Liver (tissue), 3 donors: ENCODE measurements around the gene BEAN1.

Source experiments
- CTCF ChIP-seq: fragments of 150-350 bp; IDR thresholded peaks from 2 replicates; pipeline ENCODE4 v1.5.1; 2017; ENCODE audit warnings: improper control_type of control experiment, low read depth, low read length; ENCODE audit not compliant: missing input control
- EGR1 ChIP-seq, 2 donors: IDR thresholded peaks; 2 replicates each; pipeline ENCODE4 v1.6.1; 2016 to 2018; ENCODE audit warnings: antibody characterized with exemption in 2 of 2, low read depth in 2 of 2
- NR2F2 ChIP-seq: IDR thresholded peaks from 2 replicates; pipeline ENCODE4 v1.6.1; 2016; ENCODE audit warnings: antibody characterized with exemption
- TAF1 ChIP-seq: conservative IDR thresholded peaks from 2 replicates; pipeline ENCODE4 v1.6.1; 2016; ENCODE audit warnings: antibody characterized with exemption, mild to moderate bottlenecking
- TF ChIP-seq, protein P1 (sequence below): IDR thresholded peaks from 2 replicates; pipeline ENCODE4 v1.6.1; 2016; ENCODE audit warnings: antibody characterized with exemption
- donor health status: healthy.
- donor health status: healthy.

- no peak for TF ChIP-seq NR2F2
- TF ChIP-seq CTCF, result no peak
- TF ChIP-seq TAF1, result no peak
- TF ChIP-seq, protein P1, sequence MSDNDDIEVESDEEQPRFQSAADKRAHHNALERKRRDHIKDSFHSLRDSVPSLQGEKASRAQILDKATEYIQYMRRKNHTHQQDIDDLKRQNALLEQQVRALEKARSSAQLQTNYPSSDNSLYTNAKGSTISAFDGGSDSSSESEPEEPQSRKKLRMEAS, result no peak
- TF ChIP-seq EGR1 (IDR thresholded peaks at IDR 0.05; ENCODE audit: low read depth in 2 of 2), result no peak
Observed at GRCh38 chr16:66422366-66422765, 4.7 kb upstream of the BEAN1 start.
